PC-9 (cell line): Measurements from ENCODE around the gene RPAP3.

Experiments used
- CTCF ChIP-seq: fragments of 200-600 bp; sonication (generic); conservative IDR thresholded peaks from 2 replicates; pipeline ENCODE4 v1.6.1; 2017; ENCODE audit warnings: mixed run types, antibody characterized with exemption, mild to moderate bottlenecking, moderate library complexity
- EZH2 ChIP-seq: fragments of 200-600 bp; sonication (generic); IDR thresholded peaks from 2 replicates; pipeline ENCODE4 v1.8.0; 2017; ENCODE audit warnings: antibody characterized with exemption, low read depth

- no peak for TF ChIP-seq CTCF
- no peak for TF ChIP-seq EZH2
These were observed 30.4 kb upstream of the RPAP3 start for GRCh38 chr12:47736216-47736615.
